OCI-LY3 (cell line): ENCODE measurements around the gene ZNRF2.

Source experiments
- EZH2phosphoT487 ChIP-seq: fragments of 200-600 bp; shearing (Covaris generic); IDR thresholded peaks from 2 replicates; pipeline ENCODE4 v1.6.1; 2018; ENCODE audit warnings: antibody characterized with exemption, mixed run types, low read depth
- TF ChIP-seq, protein P1 (sequence below): fragments of 200-600, 300-600 bp; sonication (generic); IDR thresholded peaks from 2 replicates; pipeline ENCODE4 v1.5.1; 2014; ENCODE audit warnings: antibody characterized with exemption, low read length, low read depth

- TF ChIP-seq, protein P1, sequence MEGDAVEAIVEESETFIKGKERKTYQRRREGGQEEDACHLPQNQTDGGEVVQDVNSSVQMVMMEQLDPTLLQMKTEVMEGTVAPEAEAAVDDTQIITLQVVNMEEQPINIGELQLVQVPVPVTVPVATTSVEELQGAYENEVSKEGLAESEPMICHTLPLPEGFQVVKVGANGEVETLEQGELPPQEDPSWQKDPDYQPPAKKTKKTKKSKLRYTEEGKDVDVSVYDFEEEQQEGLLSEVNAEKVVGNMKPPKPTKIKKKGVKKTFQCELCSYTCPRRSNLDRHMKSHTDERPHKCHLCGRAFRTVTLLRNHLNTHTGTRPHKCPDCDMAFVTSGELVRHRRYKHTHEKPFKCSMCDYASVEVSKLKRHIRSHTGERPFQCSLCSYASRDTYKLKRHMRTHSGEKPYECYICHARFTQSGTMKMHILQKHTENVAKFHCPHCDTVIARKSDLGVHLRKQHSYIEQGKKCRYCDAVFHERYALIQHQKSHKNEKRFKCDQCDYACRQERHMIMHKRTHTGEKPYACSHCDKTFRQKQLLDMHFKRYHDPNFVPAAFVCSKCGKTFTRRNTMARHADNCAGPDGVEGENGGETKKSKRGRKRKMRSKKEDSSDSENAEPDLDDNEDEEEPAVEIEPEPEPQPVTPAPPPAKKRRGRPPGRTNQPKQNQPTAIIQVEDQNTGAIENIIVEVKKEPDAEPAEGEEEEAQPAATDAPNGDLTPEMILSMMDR, result no peak
- no peak for TF ChIP-seq EZH2phosphoT487
Measured at GRCh38 chr7:30238721-30239441, 45.5 kb upstream of the ZNRF2 start.
